CD4-positive, alpha-beta T cell (primary cell): ENCODE results near the gene PIP5KL1. TPM values are rescaled to one million over a fixed set of nuclear protein-coding genes. Genes with fewer than 3 reads are reported as not detected.

Experiments
- ATAC-seq: fragments of 200-7000 bp; cut with Tn5 transposase; one replicate; pipeline ENCODE4 v1.10.0; 2022; ENCODE audit warnings: mild to moderate bottlenecking; ENCODE audit not compliant: poor library complexity
- CTCF ChIA-PET: fragments of 350-600 bp; sonication (Branson Sonifier 250); formaldehyde crosslinking; loops from one replicate; lab custom pipeline; 2021; ENCODE audit warnings: antibody characterized with exemption, inconsistent platforms; lab: Charles Lee
- POLR2A ChIA-PET: fragments of 350-600 bp; sonication (Branson Sonifier 250); formaldehyde crosslinking; loops from one replicate; lab custom pipeline; 2021; ENCODE audit warnings: antibody characterized with exemption, inconsistent platforms; lab: Charles Lee
- DNase-seq, 14 experiments: peaks; one replicate each; pipeline ENCODE4 v3.0.0-alpha.2; 2013 to 2020; ENCODE audit warnings: mixed read lengths in 2 of 14
- H3K27ac ChIP-seq, 2 donors: one replicate each; pipeline versions ENCODE4 v1.5.1 to v1.7.0; 2013; ENCODE audit warnings: low read length in 2 of 2, low read depth in 1 of 2, mild to moderate bottlenecking in 1 of 2
- H3K27me3 ChIP-seq, 2 experiments: 1 replicate in 1 of 2; 2 replicates in 1 of 2; pipeline versions ENCODE4 v1.6.1 to v1.7.0; 2013; ENCODE audit warnings: low read length in 2 of 2, control low read depth in 1 of 2, mild to moderate bottlenecking in 1 of 2, moderate library complexity in 1 of 2; ENCODE audit not compliant: insufficient read depth in 2 of 2, control insufficient read depth in 1 of 2
- H3K36me3 ChIP-seq: one replicate; pipeline ENCODE4 v1.6.1; 2013; ENCODE audit warnings: low read length, control low read depth; ENCODE audit not compliant: insufficient read depth
- H3K4me1 ChIP-seq: one replicate; pipeline ENCODE4 v1.6.1; 2013; ENCODE audit warnings: low read length, control low read depth; ENCODE audit not compliant: insufficient read depth
- H3K4me3 ChIP-seq: one replicate; pipeline ENCODE4 v1.5.1; 2013; ENCODE audit warnings: mild to moderate bottlenecking, low read length, moderate library complexity
- H3K9me3 ChIP-seq, 2 experiments: 1 replicate in 1 of 2; 2 replicates in 1 of 2; pipeline versions ENCODE4 v1.6.1 to v1.7.0; 2013; ENCODE audit warnings: low read length in 2 of 2, mild to moderate bottlenecking in 2 of 2, control low read depth in 1 of 2, moderate library complexity in 1 of 2; ENCODE audit not compliant: control insufficient read depth in 1 of 2, insufficient read depth in 1 of 2
- H3K27ac Mint-ChIP-seq: one replicate; pipeline ENCODE4 v1.8.0; 2020; ENCODE audit warnings: mixed read lengths
- H3K27me3 Mint-ChIP-seq: one replicate; pipeline ENCODE4 v1.8.0; 2021; ENCODE audit warnings: mixed read lengths
- H3K36me3 Mint-ChIP-seq: one replicate; pipeline ENCODE4 v1.8.0; 2021; ENCODE audit warnings: low read depth, mixed read lengths
- H3K4me1 Mint-ChIP-seq: one replicate; pipeline ENCODE4 v1.8.0; 2021; ENCODE audit warnings: low read depth, mixed read lengths
- H3K4me3 Mint-ChIP-seq: one replicate; pipeline ENCODE4 v1.8.0; 2020; ENCODE audit warnings: mild to moderate bottlenecking, mixed read lengths
- H3K9me3 Mint-ChIP-seq: one replicate; pipeline ENCODE4 v1.8.0; 2020; ENCODE audit warnings: mixed read lengths
- CTCF ChIP-seq: fragments of 200-600 bp; IDR thresholded peaks from one replicate; pipeline ENCODE4 v1.8.0; 2022; ENCODE audit warnings: antibody characterized with exemption, mild to moderate bottlenecking
- intact Hi-C, 2 experiments: fragments of 100-400 bp; cut with DNase I in 1 of 2; cut with micrococcal nuclease in 1 of 2; formaldehyde crosslinking; loops; one replicate each; pipeline versions ENCODE4 v1.15.1 to v1.9.0; 2023 to 2025; cut with DNase I, micrococcal nuclease
- total RNA-seq, 174 experiments: library from RNA in 2 of 174; stranded (reverse) in 2 of 174; gene quantifications; one replicate each; pipeline ENCODE4 v1.2.3 and lab custom pipeline; 2021 to 2026

PIP5KL1 gene
- total RNA-seq, 2 experiments from 2014 or later: 2.9 to 3.3 TPM

DNA sequence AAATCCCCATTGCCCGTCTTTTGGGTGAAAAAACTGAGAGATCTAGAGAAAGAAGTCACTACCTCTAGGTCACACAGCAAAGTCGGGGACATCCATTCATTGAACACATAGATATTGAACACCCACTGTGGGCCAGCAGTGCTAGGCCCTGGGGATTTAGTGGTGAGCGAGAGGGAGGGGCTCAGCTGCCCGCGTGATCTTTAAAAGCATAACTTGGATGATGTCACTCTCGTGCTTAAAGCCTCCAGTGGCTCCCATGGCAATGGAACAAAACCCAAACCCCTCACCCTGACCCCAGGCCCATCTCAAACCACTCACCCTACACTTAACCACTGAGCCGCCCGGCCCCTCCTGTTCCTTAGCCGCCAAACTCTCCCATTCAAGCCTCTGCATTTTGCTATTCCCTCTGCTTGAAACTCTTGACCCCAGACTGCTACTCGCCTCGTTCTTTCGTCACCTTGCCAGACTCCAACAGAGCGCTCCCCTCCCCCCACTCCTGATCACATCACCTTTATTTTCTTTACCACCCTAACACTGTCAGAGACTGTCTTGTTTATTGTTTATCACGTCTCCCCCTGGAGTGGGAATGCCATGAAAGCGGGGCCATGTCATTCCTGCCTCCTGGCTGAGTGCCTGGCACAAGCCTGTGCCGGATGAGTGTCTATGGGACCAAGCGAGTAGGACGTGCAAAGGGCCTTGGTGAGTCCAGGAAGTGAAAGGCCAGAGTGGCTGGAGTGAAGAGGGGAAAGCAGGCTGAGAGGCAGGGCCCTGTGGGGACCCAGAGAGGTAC lies 710 bp upstream of the PIP5KL1 start:
- Histone ChIP-seq H3K9me3 (no peaks in the 10 kb centered on the region), H3K4me3 (peak overlapping the region; percentile 49), H3K36me3 (no peaks in the 10 kb centered on the region), H3K27ac (no peak overlapping the region), H3K27me3 (peaks cover 0 to 8% of the 10 kb centered on the region in 2 experiments), H3K4me1 (peaks cover 69% of the 10 kb centered on the region)
- Mint-ChIP-seq H3K27ac (peak overlapping the region; percentile 31), H3K9me3 (no peaks in the 10 kb centered on the region), H3K4me3 (peak overlapping the region; percentile 86), H3K36me3 (peaks cover 8% of the 10 kb centered on the region), H3K4me1 (peaks cover 55% of the 10 kb centered on the region), H3K27me3 (no peaks in the 10 kb centered on the region)
- ChIA-PET CTCF (interaction anchor here (0.5 to 1.5 kb wide), 2 partner anchors 11 to 138 kb away, joined by 3 to 4 read pairs; no protein-coding TSS in a partner anchor), POLR2A (interaction anchor here (0.9 to 2.4 kb wide), 2 partner anchors 12 to 47 kb away, joined by 4 to 7 read pairs; no protein-coding TSS in a partner anchor)
- TF ChIP-seq CTCF: no peak
- ATAC-seq (peak; percentile 16), DNase-seq (peak in 2 of 14 experiments; percentile 62 to 67)
- intact Hi-C loops: loop anchor here in 1 of 2 experiments (10.0 kb wide), 1 partner anchor 1714 kb away; the partner anchor contains the start of gene ASB6

- POLR2A ChIA-PET: interaction anchor here (0.6 to 2.4 kb wide), 10 partner anchors 9 to 194 kb away, joined by 3 to 7 read pairs (median 4); partner anchors contain the start of genes NAIF1 and TOR2A
- Mint-ChIP-seq H3K4me3 (peak overlapping the region; percentile 79), H3K4me1 (peaks cover 39% of the 10 kb centered on the region), H3K36me3 (no peaks in the 10 kb centered on the region), H3K27ac (peak overlapping the region; percentile 49), H3K27me3 (peaks cover 4% of the 10 kb centered on the region), H3K9me3 (no peaks in the 10 kb centered on the region)
- no peak overlapping the region for H3K27ac ChIP-seq
- no peak overlapping the region for H3K4me3 ChIP-seq
- no peaks in the 10 kb centered on the region for H3K9me3 ChIP-seq
- ATAC-seq (no peak), DNase-seq (no peak)
- H3K4me1 ChIP-seq: peaks cover 54% of the 10 kb centered on the region
- H3K36me3 ChIP-seq: no peaks in the 10 kb centered on the region
- CTCF ChIA-PET: interaction anchor here (1.0 to 1.5 kb wide), 3 partner anchors 13 to 188 kb away, joined by 3 to 4 read pairs (median 3); no protein-coding TSS in a partner anchor
- TF ChIP-seq CTCF: no peak
- intact Hi-C loops: no loop called here
- peaks cover 0 to 8% of the 10 kb centered on the region in 2 experiments for H3K27me3 ChIP-seq
These were observed 975 bp downstream of the PIP5KL1 start for GRCh38 chr9:127929625-127929979.

DNA sequence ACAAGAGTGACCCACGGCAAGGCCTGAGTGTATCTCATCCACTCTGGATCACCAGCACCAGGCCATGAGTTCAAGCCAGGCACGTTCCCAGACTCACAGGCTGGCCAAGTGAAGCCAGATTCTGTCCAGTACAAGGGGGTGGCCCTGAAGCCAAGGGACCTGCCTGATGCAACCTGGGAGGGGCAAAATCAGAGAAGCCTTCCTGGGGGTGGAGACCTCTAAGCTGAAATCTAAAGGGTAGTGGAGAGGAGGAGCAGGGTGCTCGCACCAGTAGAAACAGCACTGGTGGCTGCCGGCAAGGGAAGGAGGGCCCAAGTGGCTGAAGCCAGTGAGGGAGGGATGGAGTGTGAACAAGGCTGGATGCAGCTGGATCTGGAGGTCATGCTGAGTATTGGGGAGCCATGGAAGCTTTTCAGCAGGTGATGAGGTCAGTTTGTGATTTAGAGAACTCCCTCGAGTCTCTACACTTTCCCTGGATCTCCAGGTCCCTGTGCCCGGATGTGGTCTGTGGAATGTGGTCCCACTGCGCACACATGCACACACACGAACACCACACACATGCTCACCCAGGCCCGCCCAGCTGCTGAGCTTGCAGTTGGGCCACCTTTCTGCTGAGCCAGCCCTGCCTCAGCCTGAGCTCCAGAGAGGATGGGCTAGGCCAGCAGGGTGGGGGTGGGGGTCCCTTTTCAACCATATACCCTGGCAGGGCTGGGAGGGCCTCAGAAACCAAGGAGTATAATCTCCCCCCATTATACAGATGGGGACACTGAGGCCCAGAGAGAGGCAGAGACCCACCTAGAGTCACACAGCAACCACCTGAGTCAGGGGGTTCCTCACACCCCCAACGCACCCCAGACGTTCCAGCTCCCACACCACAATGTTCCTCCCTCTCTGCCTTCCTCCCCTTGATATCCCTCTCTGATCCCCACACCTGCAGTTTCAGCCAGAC lies 1.6 kb downstream of the PIP5KL1 start:
- intact Hi-C loops: no loop called here

More for the DNA sequence above, 1.6 kb downstream of the PIP5KL1 start:
- Histone ChIP-seq H3K36me3 (no peaks in the 10 kb centered on the region), H3K4me1 (peaks cover 52% of the 10 kb centered on the region), H3K4me3 (no peak overlapping the region), H3K27ac (no peak overlapping the region), H3K27me3 (peaks cover 0 to 8% of the 10 kb centered on the region in 2 experiments), H3K9me3 (no peaks in the 10 kb centered on the region)
- POLR2A ChIA-PET: interaction anchor here (0.6 to 2.4 kb wide), 4 partner anchors 14 to 102 kb away, joined by 3 to 7 read pairs (median 4); no protein-coding TSS in a partner anchor
- no peaks in the 10 kb centered on the region for H3K36me3 Mint-ChIP-seq
- no peak for ATAC-seq
- peaks cover 4% of the 10 kb centered on the region for H3K27me3 Mint-ChIP-seq
- peak overlapping the region; percentile 49 for H3K27ac Mint-ChIP-seq
- CTCF ChIA-PET: interaction anchor here (0.9 to 1.4 kb wide), 3 partner anchors 14 to 194 kb away, joined by 3 to 4 read pairs (median 3); partner anchors contain the start of gene TOR2A
- no peak for TF ChIP-seq CTCF
- no peak for DNase-seq
- no peaks in the 10 kb centered on the region for H3K9me3 Mint-ChIP-seq
- H3K4me1 Mint-ChIP-seq: peaks cover 34% of the 10 kb centered on the region
- peak overlapping the region; percentile 42 for H3K4me3 Mint-ChIP-seq
